Measurements from ENCODE around the gene SMARCC1. TPM values are rescaled to one million over a fixed set of nuclear protein-coding genes. Genes with fewer than 3 reads are reported as not detected.

The SMARCC1 gene
- polyA plus RNA-seq, 2 of the 4 experiments (the other 2 are of a cell fraction): 27.1 to 27.5 TPM

GRCh38 chr3:47663630-47664240 lies 118.0 kb downstream of the SMARCC1 start:
- POLR2A ChIA-PET: no interaction called here
- no peak overlapping the region for H3K4me2 ChIP-seq
- FAIRE-seq (no peak), ATAC-seq (no peak), DNase-seq (ENCODE audit: low read depth in 1 of 2, low spot score in 1 of 2) (no peak)
- no peak overlapping the region for H3K4me3 ChIP-seq
- 96% methylated on average over 16 of the region's 16 CpGs for WGBS (ENCODE audit: missing lambda C conversion rate)
- H3K9me3 ChIP-seq: peaks cover under 1% of the 10 kb centered on the region; the same call in 2 of the 3 replicates
- CTCF ChIA-PET: no interaction called here
- H3K4me1 ChIP-seq: peaks cover 14% of the 10 kb centered on the region; the same call in 2 of the 3 replicates
- TF ChIP-seq TFCP2L1 (CRISPR knock-in tag; IDR thresholded peaks at IDR 0.05): no peak
- no peak for TF ChIP-seq EHMT2 (IDR thresholded peaks at IDR 0.05; ENCODE audit: low read depth)
- no peak for TF ChIP-seq CBX8 (IDR thresholded peaks at IDR 0.05)
- no peak for TF ChIP-seq MAFK (IDR thresholded peaks at IDR 0.05; ENCODE audit: partially characterized antibody)
- no peak for TF ChIP-seq CEBPB (IDR thresholded peaks at IDR 0.05)
- TF ChIP-seq NPAS2 (CRISPR knock-in tag; IDR thresholded peaks at IDR 0.05; ENCODE audit: borderline replicate concordance): no peak
- no peak for TF ChIP-seq SMC3 (IDR thresholded peaks at IDR 0.05)
- no peak for TF ChIP-seq MAZ (IDR thresholded peaks at IDR 0.05; ENCODE audit: borderline replicate concordance, low read depth, low read length)
- TF ChIP-seq POLR2AphosphoS2 (conservative IDR thresholded peaks at IDR 0.05; ENCODE audit: low read length): no peak
- no peak for TF ChIP-seq EP300 (IDR thresholded peaks at IDR 0.05)
- no peak for TF ChIP-seq ATOH8 (CRISPR knock-in tag; IDR thresholded peaks at IDR 0.05; ENCODE audit: low read depth)
- no peak for TF ChIP-seq POLR2A (IDR thresholded peaks at IDR 0.05; ENCODE audit: low read length)
- no peak for TF ChIP-seq KDM1A (IDR thresholded peaks at IDR 0.05; ENCODE audit: low read depth)
- TF ChIP-seq HOXB5 (CRISPR knock-in tag; IDR thresholded peaks at IDR 0.05): no peak
- no peak for TF ChIP-seq EHF (CRISPR knock-in tag; IDR thresholded peaks at IDR 0.05)
- TF ChIP-seq CHD4 (IDR thresholded peaks at IDR 0.05; ENCODE audit: borderline replicate concordance): no peak
- no peak overlapping the region for H3K27ac ChIP-seq

GRCh38 chr3:47661121-47661752 lies 120.5 kb downstream of the SMARCC1 start:
- H3K4me2 ChIP-seq: no peak overlapping the region
- TF ChIP-seq EP300 (IDR thresholded peaks at IDR 0.05) (no peak), EHF (CRISPR knock-in tag; IDR thresholded peaks at IDR 0.05) (no peak), ATOH8 (CRISPR knock-in tag; IDR thresholded peaks at IDR 0.05; ENCODE audit: low read depth) (no peak), ZFP36 (IDR thresholded peaks at IDR 0.05; ENCODE audit: borderline replicate concordance, partially characterized antibody) (no peak), GATA3 (IDR thresholded peaks at IDR 0.05; ENCODE audit: borderline replicate concordance) (no peak), KDM5A (IDR thresholded peaks at IDR 0.05) (no peak), TFCP2L1 (CRISPR knock-in tag; IDR thresholded peaks at IDR 0.05) (no peak), JUNB (IDR thresholded peaks at IDR 0.05) (no peak), BCL3 (IDR thresholded peaks at IDR 0.05) (no peak), HDAC2 (IDR thresholded peaks at IDR 0.05) (no peak), BHLHE40 (IDR thresholded peaks at IDR 0.05; ENCODE audit: low read depth, low read length) (no peak), CBX2 (IDR thresholded peaks at IDR 0.05; ENCODE audit: borderline replicate concordance, low read depth) (no peak), FOSL2 (IDR thresholded peaks at IDR 0.05) (no peak), FOSL2 (CRISPR knock-in tag; IDR thresholded peaks at IDR 0.05) (no peak), RAD21 (conservative IDR thresholded peaks at IDR 0.05 in 1 of 2, IDR thresholded peaks at IDR 0.05 in 1 of 2) (no peak)
- POLR2A ChIA-PET: no interaction called here
- 39% methylated on average over 5 of the region's 5 CpGs for WGBS (ENCODE audit: missing lambda C conversion rate)
- CTCF ChIA-PET: interaction anchor here (0.8 to 1.1 kb wide), 2 partner anchors 29 to 139 kb away, joined by 3 read pairs; no protein-coding TSS in a partner anchor
- no peak overlapping the region for H3K4me3 ChIP-seq
- peak; percentile 23 to 38 for DNase-seq (ENCODE audit: low read depth in 1 of 2, low spot score in 1 of 2)
- H3K9me3 ChIP-seq: peaks cover 15% of the 10 kb centered on the region; the same call in 2 of the 3 replicates
- FAIRE-seq: no peak
- peak; percentile 81 to 83; a peak in 5 of 6 replicates for ATAC-seq
- H3K4me1 ChIP-seq: peaks cover 13% of the 10 kb centered on the region; the same call in 2 of the 3 replicates
- no peak overlapping the region for H3K27ac ChIP-seq

Data from A549 (cell line).